HG02840 (cell line): ENCODE data around the gene CACNA2D4.

Source experiments
- ATAC-seq: cut with Tn5 transposase; IDR thresholded peaks from one replicate; pipeline ENCODE4 v1.9.1; 2021; ENCODE audit warnings: mild to moderate bottlenecking, moderate library complexity, moderate number of reproducible peaks; ENCODE audit not compliant: unreplicated experiment, low FRiP score

CACNA2D4 gene

GRCh38 chr12:1934068-1934467, 15.6 kb upstream of the CACNA2D4 start:
- ATAC-seq, result no peak

GRCh38 chr12:1933342-1934051, 15.0 kb upstream of the CACNA2D4 start:
- ATAC-seq, result no peak

- no peak for ATAC-seq
Measured at GRCh38 chr12:1932264-1932777, 13.9 kb upstream of the CACNA2D4 start.

GRCh38 chr12:1931642-1932041, 13.2 kb upstream of the CACNA2D4 start:
- ATAC-seq, result no peak

- no peak for ATAC-seq
Measured at GRCh38 chr12:1930803-1931597, 12.5 kb upstream of the CACNA2D4 start.

GRCh38 chr12:1929985-1930802, 11.7 kb upstream of the CACNA2D4 start:
- ATAC-seq, result no peak

- no peak for ATAC-seq
Measured at GRCh38 chr12:1929241-1929984, 11.0 kb upstream of the CACNA2D4 start.

- ATAC-seq, result no peak
Measured at GRCh38 chr12:1928439-1929121, 10.1 kb upstream of the CACNA2D4 start.

- ATAC-seq, result no peak
Measured at GRCh38 chr12:1927751-1928351, 9.4 kb upstream of the CACNA2D4 start.

- no peak for ATAC-seq
Measured at GRCh38 chr12:1927051-1927680, 8.7 kb upstream of the CACNA2D4 start.

- no peak for ATAC-seq
Measured at GRCh38 chr12:1926251-1926657, 7.8 kb upstream of the CACNA2D4 start.

- no peak for ATAC-seq
Measured at GRCh38 chr12:1925684-1926006, 7.2 kb upstream of the CACNA2D4 start.

GRCh38 chr12:1924996-1925683, 6.7 kb upstream of the CACNA2D4 start:
- no peak for ATAC-seq

- ATAC-seq, result no peak
Measured at GRCh38 chr12:1922985-1923384, 4.5 kb upstream of the CACNA2D4 start.

GRCh38 chr12:1922075-1922709, 3.7 kb upstream of the CACNA2D4 start:
- no peak for ATAC-seq

- ATAC-seq, result no peak
Measured at GRCh38 chr12:1920971-1921370, 2.5 kb upstream of the CACNA2D4 start.

- no peak for ATAC-seq
Measured at GRCh38 chr12:1920436-1920835, 2.0 kb upstream of the CACNA2D4 start.

- ATAC-seq, result no peak
Measured at GRCh38 chr12:1919763-1920162, 1.3 kb upstream of the CACNA2D4 start.
